ENCODE measurements around the gene CD79B. TPM values are rescaled to one million over a fixed set of nuclear protein-coding genes. Genes with fewer than 3 reads are reported as not detected.

Gene CD79B
- polyA plus RNA-seq, 1 donor: 1.2 TPM

- H3K9me3 ChIP-seq (ENCODE audit: control insufficient read depth, low read depth, low read length): no peaks in the 10 kb centered on the region
- WGBS (ENCODE audit: insufficient coverage, low lambda C conversion rate): no CpG with 5 or more reads among the region's 19 CpGs
- no peak overlapping the region for H3K27ac ChIP-seq (ENCODE audit: low read length)
- no peak for DNase-seq
- H3K27me3 ChIP-seq (ENCODE audit: control insufficient read depth, insufficient read depth, low read length): no peaks in the 10 kb centered on the region
- H3K4me1 ChIP-seq (ENCODE audit: control insufficient read depth, insufficient read depth, low read length): no peaks in the 10 kb centered on the region
- H3K4me3 ChIP-seq (ENCODE audit: low read length): no peak overlapping the region
- no peaks in the 10 kb centered on the region for H3K36me3 ChIP-seq (ENCODE audit: control insufficient read depth, insufficient read depth, low read length)
These were observed 35.8 kb upstream of the CD79B start for GRCh38 chr17:63967953-63968352.

GRCh38 chr17:63966646-63967264 is 34.6 kb upstream of the CD79B start:
- Histone ChIP-seq H3K27me3 (ENCODE audit: control insufficient read depth, insufficient read depth, low read length) (no peaks in the 10 kb centered on the region), H3K27ac (ENCODE audit: low read length) (no peak overlapping the region), H3K36me3 (ENCODE audit: control insufficient read depth, insufficient read depth, low read length) (no peaks in the 10 kb centered on the region), H3K4me1 (ENCODE audit: control insufficient read depth, insufficient read depth, low read length) (no peaks in the 10 kb centered on the region), H3K9me3 (ENCODE audit: control insufficient read depth, low read depth, low read length) (no peaks in the 10 kb centered on the region), H3K4me3 (ENCODE audit: low read length) (no peak overlapping the region)
- no CpG with 5 or more reads among the region's 11 CpGs for WGBS (ENCODE audit: insufficient coverage, low lambda C conversion rate)
- no peak for DNase-seq

- H3K4me3 ChIP-seq (ENCODE audit: low read length): no peak overlapping the region
- 100% methylated on average over 1 of the region's 4 CpGs for whole genome bisulfite sequencing (ENCODE audit: insufficient coverage, low lambda C conversion rate)
- DNase-seq: no peak
- H3K36me3 ChIP-seq (ENCODE audit: control insufficient read depth, insufficient read depth, low read length): no peaks in the 10 kb centered on the region
- H3K9me3 ChIP-seq (ENCODE audit: control insufficient read depth, low read depth, low read length): no peaks in the 10 kb centered on the region
- peaks cover 5% of the 10 kb centered on the region for H3K4me1 ChIP-seq (ENCODE audit: control insufficient read depth, insufficient read depth, low read length)
- peaks cover 11% of the 10 kb centered on the region for H3K27me3 ChIP-seq (ENCODE audit: control insufficient read depth, insufficient read depth, low read length)
- H3K27ac ChIP-seq (ENCODE audit: low read length): no peak overlapping the region
These were observed 31.0 kb upstream of the CD79B start for GRCh38 chr17:63963123-63963522.

GRCh38 chr17:63962298-63962744 is 30.2 kb upstream of the CD79B start:
- Histone ChIP-seq H3K36me3 (ENCODE audit: control insufficient read depth, insufficient read depth, low read length) (no peaks in the 10 kb centered on the region), H3K27ac (ENCODE audit: low read length) (no peak overlapping the region), H3K4me3 (ENCODE audit: low read length) (no peak overlapping the region), H3K4me1 (ENCODE audit: control insufficient read depth, insufficient read depth, low read length) (peaks cover 5% of the 10 kb centered on the region), H3K27me3 (ENCODE audit: control insufficient read depth, insufficient read depth, low read length) (peaks cover 11% of the 10 kb centered on the region), H3K9me3 (ENCODE audit: control insufficient read depth, low read depth, low read length) (no peaks in the 10 kb centered on the region)
- DNase-seq: no peak
- no CpG with 5 or more reads among the region's 10 CpGs for WGBS (ENCODE audit: insufficient coverage, low lambda C conversion rate)

- Histone ChIP-seq H3K36me3 (ENCODE audit: control insufficient read depth, insufficient read depth, low read length) (no peaks in the 10 kb centered on the region), H3K27ac (ENCODE audit: low read length) (no peak overlapping the region), H3K27me3 (ENCODE audit: control insufficient read depth, insufficient read depth, low read length) (peaks cover 11% of the 10 kb centered on the region), H3K4me1 (ENCODE audit: control insufficient read depth, insufficient read depth, low read length) (peaks cover 5% of the 10 kb centered on the region), H3K9me3 (ENCODE audit: control insufficient read depth, low read depth, low read length) (no peaks in the 10 kb centered on the region), H3K4me3 (ENCODE audit: low read length) (no peak overlapping the region)
- DNase-seq: peak; percentile 60 to 79
- no CpG with 5 or more reads among the region's 37 CpGs for WGBS (ENCODE audit: insufficient coverage, low lambda C conversion rate)
These were observed 29.5 kb upstream of the CD79B start for GRCh38 chr17:63961355-63962212.

- WGBS (ENCODE audit: insufficient coverage, low lambda C conversion rate): no CpG with 5 or more reads among the region's 7 CpGs
- Histone ChIP-seq H3K27me3 (ENCODE audit: control insufficient read depth, insufficient read depth, low read length) (peaks cover 11% of the 10 kb centered on the region), H3K4me1 (ENCODE audit: control insufficient read depth, insufficient read depth, low read length) (peaks cover 5% of the 10 kb centered on the region), H3K4me3 (ENCODE audit: low read length) (no peak overlapping the region), H3K27ac (ENCODE audit: low read length) (no peak overlapping the region), H3K36me3 (ENCODE audit: control insufficient read depth, insufficient read depth, low read length) (no peaks in the 10 kb centered on the region), H3K9me3 (ENCODE audit: control insufficient read depth, low read depth, low read length) (no peaks in the 10 kb centered on the region)
- DNase-seq: no peak
These were observed 28.3 kb upstream of the CD79B start for GRCh38 chr17:63960430-63960829.

GRCh38 chr17:63960006-63960405 is 27.9 kb upstream of the CD79B start:
- H3K4me1 ChIP-seq (ENCODE audit: control insufficient read depth, insufficient read depth, low read length): peaks cover 5% of the 10 kb centered on the region
- H3K4me3 ChIP-seq (ENCODE audit: low read length): no peak overlapping the region
- H3K9me3 ChIP-seq (ENCODE audit: control insufficient read depth, low read depth, low read length): no peaks in the 10 kb centered on the region
- no CpG with 5 or more reads among the region's 9 CpGs for WGBS (ENCODE audit: insufficient coverage, low lambda C conversion rate)
- no peaks in the 10 kb centered on the region for H3K36me3 ChIP-seq (ENCODE audit: control insufficient read depth, insufficient read depth, low read length)
- H3K27ac ChIP-seq (ENCODE audit: low read length): no peak overlapping the region
- H3K27me3 ChIP-seq (ENCODE audit: control insufficient read depth, insufficient read depth, low read length): peaks cover 11% of the 10 kb centered on the region
- DNase-seq: no peak

- Histone ChIP-seq H3K27me3 (ENCODE audit: control insufficient read depth, insufficient read depth, low read length) (peaks cover 18% of the 10 kb centered on the region), H3K9me3 (ENCODE audit: control insufficient read depth, low read depth, low read length) (no peaks in the 10 kb centered on the region), H3K27ac (ENCODE audit: low read length) (no peak overlapping the region), H3K36me3 (ENCODE audit: control insufficient read depth, insufficient read depth, low read length) (no peaks in the 10 kb centered on the region), H3K4me3 (ENCODE audit: low read length) (no peak overlapping the region), H3K4me1 (ENCODE audit: control insufficient read depth, insufficient read depth, low read length) (peaks cover 4% of the 10 kb centered on the region)
- DNase-seq: no peak
- no CpG with 5 or more reads among the region's 5 CpGs for WGBS (ENCODE audit: insufficient coverage, low lambda C conversion rate)
These were observed 24.3 kb upstream of the CD79B start for GRCh38 chr17:63956296-63956920.

GRCh38 chr17:63955791-63956190 is 23.7 kb upstream of the CD79B start:
- Histone ChIP-seq H3K27me3 (ENCODE audit: control insufficient read depth, insufficient read depth, low read length) (peaks cover 17% of the 10 kb centered on the region), H3K4me3 (ENCODE audit: low read length) (no peak overlapping the region), H3K27ac (ENCODE audit: low read length) (no peak overlapping the region), H3K9me3 (ENCODE audit: control insufficient read depth, low read depth, low read length) (no peaks in the 10 kb centered on the region), H3K4me1 (ENCODE audit: control insufficient read depth, insufficient read depth, low read length) (no peaks in the 10 kb centered on the region), H3K36me3 (ENCODE audit: control insufficient read depth, insufficient read depth, low read length) (no peaks in the 10 kb centered on the region)
- no CpG with 5 or more reads among the region's 4 CpGs for WGBS (ENCODE audit: insufficient coverage, low lambda C conversion rate)
- no peak for DNase-seq

- no CpG with 5 or more reads among the region's 11 CpGs for WGBS (ENCODE audit: insufficient coverage, low lambda C conversion rate)
- Histone ChIP-seq H3K36me3 (ENCODE audit: control insufficient read depth, insufficient read depth, low read length) (no peaks in the 10 kb centered on the region), H3K4me3 (ENCODE audit: low read length) (no peak overlapping the region), H3K9me3 (ENCODE audit: control insufficient read depth, low read depth, low read length) (no peaks in the 10 kb centered on the region), H3K27me3 (ENCODE audit: control insufficient read depth, insufficient read depth, low read length) (peaks cover 12% of the 10 kb centered on the region), H3K27ac (ENCODE audit: low read length) (no peak overlapping the region), H3K4me1 (ENCODE audit: control insufficient read depth, insufficient read depth, low read length) (no peaks in the 10 kb centered on the region)
- no peak for DNase-seq
These were observed 23.1 kb upstream of the CD79B start for GRCh38 chr17:63955232-63955631.
